Nucleus accumbens (tissue), 56 donors: Measurements from ENCODE around the gene GAL3ST2.
"Not testable (repeated sequence)": the region's sequence is repeated elsewhere in the genome, so short reads cannot be mapped to it uniquely, and the experiment has no call there.

Experiments used
- DNase-seq, 56 donors: peaks; one replicate each; lab custom pipeline; 2025; lab: John Stamatoyannopoulos, UW

The GAL3ST2 gene

DNA sequence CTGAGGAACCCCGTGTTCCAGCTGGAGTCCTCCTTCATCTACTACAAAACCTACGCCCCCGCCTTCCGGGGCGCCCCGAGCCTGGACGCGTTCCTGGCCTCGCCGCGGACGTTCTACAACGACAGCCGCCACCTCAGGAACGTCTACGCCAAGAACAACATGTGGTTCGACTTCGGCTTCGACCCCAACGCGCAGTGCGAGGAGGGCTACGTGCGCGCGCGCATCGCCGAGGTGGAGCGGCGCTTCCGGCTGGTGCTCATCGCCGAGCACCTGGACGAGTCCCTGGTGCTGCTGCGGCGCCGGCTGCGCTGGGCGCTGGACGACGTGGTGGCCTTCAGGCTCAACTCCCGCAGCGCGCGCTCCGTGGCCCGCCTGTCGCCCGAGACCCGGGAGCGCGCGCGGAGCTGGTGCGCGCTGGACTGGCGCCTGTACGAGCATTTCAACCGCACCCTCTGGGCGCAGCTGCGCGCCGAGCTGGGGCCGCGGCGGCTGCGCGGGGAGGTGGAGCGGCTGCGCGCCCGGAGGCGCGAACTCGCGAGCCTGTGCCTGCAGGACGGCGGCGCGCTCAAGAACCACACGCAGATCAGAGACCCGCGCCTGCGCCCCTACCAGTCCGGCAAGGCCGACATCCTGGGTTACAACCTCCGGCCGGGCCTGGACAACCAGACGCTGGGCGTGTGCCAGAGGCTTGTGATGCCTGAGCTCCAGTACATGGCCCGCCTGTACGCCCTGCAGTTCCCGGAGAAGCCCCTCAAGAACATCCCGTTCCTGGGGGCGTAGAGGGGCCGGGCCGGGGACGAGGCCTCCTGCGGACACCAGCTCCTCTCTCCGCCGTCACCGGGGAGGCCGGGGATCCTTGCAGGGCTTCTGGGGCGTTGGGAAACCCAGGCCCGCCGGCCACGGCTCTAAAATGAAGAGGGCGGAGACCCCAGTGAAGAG, 27.0 kb downstream of the GAL3ST2 start:
- DNase-seq: peak in 39 of 56 donors; percentile 21 to 82 (median 62)

DNA sequence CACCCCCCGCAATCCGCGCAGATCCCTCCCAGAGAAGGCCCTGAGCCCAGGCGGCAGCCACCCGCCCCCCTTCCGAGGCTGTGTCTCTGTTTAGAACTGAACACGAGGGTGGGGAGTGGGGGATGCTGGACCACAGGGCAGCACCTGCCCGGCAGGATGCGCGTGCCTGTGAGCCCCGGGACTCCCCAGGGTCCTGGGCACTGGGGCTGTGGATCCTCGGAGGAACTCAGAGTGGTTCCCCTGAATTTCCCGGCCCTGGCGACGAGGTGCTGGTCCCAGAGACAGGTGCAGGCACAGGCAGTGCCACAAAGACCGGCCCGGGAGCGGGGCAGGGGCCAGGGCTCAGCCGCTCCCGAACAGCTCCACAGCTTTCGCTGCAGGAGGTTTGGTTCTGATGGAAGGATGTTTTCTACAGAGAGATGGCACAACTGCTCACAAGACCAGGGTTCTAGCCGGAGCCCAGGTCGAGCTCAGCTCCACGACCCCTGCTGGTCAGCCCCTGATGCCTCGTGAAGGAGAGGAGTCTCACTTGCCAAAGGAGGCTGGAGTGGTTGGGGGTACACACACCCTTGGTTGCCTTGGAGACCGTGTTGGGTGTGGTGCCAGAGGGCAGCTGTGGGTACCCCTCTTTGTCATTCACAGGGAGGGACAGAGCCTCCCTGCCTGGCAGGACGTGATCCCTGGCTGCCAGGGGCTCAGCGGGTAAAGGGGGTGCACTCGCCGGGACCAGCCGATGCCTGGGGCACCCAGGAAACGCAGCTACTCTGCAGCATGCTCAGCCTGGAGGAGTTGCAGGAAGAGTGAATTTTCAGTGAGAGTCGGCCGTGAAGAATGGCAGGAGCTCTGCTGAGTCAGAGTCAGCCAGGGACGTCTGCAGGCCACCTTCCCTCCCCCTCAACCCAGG, 28.0 kb downstream of the GAL3ST2 start:
- DNase-seq: peak in 1 of 56 donors; percentile 17

DNA sequence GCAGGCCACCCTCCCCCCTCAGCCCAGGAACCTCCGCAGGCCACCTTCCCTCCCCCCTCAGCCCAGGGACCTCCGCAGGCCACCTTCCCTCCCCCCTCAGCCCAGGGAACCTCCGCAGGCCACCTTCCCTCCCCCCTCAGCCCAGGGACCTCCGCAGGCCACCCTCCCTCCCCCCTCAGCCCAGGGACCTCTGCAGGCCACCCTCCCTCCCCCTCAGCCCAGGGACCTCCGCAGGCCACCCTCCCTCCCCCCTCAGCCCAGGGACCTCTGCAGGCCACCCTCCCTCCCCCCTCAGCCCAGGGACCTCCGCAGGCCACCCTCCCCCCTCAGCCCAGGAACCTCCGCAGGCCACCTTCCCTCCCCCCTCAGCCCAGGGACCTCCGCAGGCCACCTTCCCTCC, 29.6 kb downstream of the GAL3ST2 start:
- DNase-seq: not testable (repeated sequence)

DNA sequence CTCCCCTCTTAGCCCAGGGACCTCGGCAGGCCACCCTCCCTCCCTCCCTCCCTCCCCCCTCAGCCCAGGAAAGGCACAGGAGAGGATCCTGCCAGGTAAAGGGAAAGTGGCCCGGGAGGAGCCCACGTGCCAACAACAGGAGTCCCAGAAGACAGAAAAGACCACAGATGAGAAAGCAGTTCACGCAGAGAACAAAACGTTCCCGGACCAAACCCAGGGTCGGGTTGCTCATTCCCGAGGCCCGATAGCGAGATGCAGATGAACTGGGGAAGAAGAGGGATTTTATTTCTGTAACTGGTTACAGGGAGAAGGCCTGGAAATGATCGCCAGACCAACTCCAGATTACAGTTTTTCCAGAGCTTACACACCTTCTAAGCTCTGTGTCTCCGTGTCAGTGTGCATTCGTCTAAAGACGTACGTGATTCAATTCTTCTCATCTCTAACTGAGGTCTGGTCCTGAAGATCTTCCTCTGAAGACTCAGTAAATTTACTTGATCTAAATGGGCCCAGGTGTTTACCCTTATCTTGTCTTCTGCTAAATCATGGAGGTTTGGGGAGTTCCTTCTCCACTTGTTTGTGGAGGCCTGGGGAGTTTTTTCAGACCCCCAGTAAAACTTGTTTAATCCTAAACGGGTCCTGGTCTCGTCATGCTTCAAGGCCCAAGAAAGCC, 31.6 kb downstream of the GAL3ST2 start:
- DNase-seq: no peak

DNA sequence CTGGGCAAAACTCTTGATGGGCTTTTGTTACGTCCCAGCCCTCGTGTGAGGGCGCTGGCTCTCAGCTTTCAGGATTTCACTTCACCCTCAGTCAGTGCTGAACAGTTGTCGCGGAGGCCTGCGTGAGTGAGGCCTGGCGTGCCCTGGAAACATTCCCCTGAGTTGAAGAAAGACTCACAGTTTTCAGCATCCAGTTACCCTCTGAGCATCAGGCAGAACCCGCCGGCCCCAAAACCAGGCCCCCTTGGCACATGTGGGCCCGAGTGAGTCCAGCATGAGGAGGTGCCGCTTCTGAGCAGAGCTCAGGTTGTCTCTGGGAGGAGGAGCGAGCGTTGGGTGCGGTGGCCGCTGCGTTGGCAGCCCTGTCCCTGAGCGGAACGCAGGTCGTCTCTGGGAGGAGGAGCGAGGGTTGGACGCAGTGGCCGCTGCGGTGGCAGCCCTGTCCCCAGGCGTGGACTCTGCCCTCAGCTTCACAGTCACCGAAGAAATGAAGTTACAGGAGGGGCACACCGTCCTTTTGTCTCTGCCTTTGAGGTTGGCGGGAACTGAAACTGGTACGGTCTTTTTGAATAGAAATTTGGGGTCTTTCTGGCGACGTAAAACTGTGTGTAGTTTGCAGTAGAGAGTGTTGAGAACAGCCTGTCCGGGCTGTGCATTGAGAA, 32.2 kb downstream of the GAL3ST2 start, which contains the start of gene NEU4:
NEU4 (plus strand) TSS at position 473 of the 662 bp plus-strand sequence. CDS start 5,292 bp downstream, outside the sequence.
- peak in 2 of 56 donors; percentile 5 to 30 for DNase-seq

DNA sequence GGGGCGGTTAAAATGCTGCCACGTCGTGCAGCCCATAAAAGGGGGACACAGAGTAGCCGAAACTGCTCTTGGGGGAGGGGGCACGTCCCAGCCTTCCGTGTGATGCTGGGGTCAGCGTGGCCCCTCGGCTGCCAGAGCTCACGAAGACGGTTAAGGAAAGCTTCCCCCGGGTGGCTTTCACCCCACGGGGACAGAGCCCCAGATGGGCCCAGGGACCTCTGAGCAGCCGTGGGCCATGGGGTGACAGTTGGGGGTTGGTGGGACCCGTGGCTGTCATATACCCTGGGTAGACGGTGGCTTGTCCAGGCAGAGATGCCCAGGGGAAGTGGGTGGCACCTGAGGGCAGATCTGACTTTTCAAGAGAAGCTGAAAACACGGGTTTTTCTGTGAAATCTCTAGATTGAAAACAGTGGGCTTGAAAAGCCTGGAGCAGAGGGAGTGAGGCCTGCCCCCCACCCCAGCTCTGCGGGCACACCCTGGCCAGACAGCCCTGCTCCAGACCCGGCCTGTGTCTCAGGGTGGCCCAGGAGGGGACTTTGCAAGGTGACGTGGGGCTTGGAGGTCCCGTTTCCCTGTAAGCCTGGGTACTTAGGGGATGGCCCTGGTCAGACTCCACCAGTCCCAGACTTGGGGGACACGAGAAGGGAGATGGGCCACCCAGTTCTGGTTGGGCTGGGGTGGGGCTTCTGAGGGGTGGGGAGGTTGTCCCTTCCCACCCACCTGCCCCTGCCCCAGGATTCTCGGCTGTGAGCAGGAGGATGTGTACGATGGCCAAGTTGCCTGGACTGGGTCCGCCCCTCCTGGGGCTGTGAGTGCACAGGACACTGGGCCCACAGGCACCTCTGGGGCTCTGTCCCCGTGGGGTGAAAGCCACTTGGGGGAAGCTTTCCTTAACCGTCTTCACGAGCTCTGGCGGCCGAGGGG, 33.0 kb downstream of the GAL3ST2 start:
- DNase-seq: no peak

DNA sequence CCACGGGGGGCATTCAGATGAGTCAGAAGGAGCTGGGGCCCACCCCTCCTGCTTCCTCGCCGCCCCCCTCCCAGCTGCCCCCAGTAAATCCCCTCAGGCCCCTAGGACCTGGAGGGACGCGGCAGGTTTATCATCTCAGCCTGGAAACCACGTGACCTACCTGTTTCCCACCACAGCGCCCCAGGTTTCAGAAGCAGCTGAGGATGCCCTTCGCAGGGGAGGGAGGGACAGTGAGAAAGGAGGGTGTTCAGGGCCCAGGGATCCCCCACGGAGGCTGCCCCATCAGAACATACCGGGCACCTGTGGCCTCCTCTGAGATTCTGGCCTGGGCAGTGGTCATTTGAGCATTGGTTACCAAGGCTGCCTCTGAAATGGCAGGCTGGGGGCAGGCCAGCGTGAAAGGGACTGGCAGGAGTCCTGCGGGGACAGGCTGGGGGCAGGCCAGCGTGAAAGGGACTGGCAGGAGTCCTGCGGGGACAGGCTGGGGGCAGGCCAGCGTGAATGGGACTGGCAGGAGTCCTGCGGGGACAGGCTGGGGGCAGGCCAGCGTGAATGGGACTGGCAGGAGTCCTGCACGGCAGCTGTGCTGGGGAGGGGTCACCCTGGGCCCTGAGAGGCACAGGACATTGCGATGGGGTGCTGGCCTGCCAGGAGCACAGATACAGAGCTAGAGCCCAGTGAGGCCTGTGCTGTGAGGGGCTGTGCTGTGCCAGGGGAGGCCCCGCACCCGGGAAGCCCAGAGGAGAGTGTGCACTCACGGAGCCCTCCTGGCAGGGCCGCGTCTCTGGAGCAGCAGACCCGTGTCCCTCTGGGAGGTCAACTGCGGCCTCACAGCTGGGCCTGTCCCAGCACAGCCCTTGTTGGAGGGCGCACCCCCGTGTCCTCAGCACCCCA, 33.9 kb downstream of the GAL3ST2 start:
- DNase-seq: peak in 49 of 56 donors; percentile 21 to 88 (median 69)

DNA sequence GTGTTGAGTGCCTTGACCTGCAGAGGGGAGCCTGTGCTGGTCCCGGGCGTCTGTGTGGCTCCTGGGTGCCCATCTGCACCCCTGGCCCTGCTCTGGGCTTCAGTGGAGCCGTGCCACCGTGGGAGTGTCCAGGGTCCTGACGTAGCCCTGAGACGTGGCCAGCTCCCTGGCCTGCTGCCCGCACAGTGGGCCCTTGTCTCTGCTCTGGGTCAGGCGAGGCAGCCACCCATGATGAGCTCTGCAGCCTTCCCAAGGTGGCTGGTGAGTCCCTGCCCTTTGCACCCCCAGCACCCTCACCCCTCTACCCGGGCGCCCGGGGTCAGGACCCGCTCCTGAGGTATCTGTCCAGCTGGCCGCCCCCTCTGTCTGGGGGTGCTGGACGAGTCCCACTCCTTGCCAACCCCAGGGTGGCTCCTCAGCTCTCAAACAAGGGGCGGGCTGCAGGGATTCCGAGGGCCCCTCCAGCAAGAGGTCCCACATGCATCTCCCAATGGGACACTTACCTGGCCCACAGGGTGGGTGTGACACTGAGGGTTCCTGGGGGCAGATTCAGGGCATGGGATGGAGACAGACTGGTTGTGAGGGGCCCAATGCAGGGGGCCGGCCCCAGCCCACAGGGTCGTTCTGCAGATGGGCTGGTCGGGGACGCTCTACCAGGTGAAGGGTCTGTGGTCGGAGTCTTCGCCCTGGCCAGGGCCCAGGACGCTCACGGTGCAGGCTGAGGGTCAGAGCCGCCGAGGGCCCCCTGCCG, 34.8 kb downstream of the GAL3ST2 start:
- peak in 47 of 56 donors; percentile 34 to 84 (median 66) for DNase-seq

DNA sequence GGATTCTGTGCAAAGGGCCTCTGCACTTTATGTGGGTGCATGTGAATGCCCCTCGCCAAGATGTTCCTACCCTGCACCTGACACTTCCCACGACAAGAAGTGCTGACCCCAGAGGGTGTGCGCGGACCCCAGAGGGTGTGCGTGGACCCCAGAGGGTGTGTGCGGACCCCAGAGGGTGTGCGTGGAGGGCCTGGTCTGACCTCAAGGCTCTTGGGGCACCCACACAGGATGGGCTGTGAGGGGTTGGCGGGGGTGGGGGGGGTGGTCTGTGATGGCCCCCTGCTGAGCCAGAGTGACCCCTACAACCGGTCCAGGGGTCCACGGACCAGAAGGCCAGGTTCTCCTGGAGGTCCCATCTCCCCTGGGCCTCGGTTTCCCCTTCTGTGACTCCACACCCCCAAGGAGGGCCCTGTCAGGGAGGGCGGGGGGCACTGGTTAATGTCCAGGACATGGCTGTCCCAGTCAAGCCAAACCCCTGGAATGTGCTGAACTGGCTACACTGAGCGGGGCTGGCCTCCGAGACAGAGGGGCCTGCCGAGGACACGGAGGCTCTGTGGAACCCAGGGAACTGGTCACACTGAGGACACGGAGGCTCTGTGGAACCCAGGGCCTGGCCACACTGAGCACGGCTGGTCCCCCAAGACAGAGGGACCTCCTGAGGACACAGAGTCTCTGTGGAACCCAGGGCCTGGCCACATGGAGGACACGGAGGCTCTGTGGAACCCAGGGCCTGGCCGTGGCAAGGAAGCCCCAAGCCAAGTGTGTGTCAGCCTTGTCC, 35.5 kb downstream of the GAL3ST2 start:
- DNase-seq: peak in 1 of 56 donors; percentile 66

DNA sequence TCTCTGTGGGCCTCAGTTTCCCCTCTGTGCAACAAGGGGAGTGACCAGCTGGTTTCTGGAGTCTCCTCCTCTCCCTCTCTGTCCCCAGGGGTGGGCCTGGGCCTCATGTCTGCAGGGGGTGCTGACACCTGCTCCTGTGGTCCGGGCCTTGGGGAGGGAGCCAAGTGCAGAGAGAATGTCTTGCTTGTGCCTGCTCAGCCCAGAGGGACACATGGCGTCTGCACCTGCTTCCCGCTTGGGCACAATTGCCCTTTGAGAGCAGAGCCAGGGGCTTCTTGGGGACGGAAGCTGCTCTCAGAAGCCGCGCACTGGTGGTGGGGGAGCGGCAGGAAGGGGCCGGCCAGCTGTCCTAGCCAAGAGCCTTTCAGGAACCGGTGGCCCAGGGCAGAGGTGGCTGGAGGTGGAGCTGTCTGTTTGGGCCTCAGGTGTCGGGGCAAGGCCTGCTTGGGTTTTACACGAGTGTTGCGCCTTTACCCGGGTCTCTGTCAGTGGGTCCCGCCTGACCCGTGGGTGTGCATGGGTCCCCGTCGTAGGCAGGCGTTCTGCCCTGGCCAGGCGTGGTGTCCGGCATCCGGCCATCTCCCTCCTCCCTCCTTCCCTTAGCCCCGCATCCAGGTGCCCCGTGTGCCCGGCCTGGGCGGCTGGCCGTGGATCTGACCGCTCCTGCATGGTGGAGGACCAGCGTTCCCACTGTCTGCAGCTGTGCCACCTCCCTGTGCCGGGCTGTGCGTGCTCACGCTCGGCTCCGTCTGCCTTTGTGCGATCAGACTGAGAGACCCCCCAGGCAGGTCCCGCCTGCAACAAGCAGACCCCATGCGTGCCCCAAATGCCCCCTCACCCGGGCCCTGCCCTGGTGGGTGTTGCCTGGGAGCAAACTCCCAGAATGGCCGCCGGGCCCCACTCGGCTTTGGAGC, 36.4 kb downstream of the GAL3ST2 start:
- DNase-seq: peak in 33 of 56 donors; percentile 20 to 76 (median 49)

DNA sequence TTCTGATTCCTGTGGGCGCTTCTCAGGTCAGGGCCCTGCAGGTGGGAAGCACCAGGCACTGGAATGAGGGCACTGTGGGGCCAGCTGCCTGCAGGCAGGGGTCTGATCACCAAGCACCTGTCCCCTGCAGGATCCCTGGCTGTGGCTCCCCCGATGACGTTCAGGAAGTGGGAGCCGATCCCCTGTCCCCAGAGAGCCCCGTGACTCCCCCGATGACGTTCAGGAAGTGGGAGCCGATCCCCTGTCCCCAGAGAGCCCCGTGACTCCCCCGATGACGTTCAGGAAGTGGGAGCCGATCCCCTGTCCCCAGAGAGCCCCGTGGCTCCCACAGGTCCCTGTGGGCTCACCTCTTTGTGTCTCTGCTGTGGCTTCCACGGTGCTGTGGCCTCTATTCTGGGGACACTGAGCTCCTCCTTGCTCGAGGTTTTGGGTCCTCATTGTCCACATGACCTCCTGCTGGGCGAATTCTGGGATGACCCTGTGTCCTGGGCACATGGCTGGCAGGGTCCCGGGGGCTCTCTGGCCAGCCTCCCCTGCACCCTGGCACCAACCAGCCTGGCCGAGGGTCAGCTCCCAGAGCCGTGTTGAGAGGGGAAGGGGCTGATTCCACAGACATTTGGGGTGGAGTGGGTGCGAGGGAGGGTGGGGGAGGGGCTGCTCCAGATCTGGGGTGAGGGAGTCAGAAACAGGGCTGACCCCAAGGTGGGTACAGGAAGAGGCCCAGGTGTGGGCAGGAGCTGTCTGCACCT, 37.2 kb downstream of the GAL3ST2 start:
- no peak for DNase-seq

DNA sequence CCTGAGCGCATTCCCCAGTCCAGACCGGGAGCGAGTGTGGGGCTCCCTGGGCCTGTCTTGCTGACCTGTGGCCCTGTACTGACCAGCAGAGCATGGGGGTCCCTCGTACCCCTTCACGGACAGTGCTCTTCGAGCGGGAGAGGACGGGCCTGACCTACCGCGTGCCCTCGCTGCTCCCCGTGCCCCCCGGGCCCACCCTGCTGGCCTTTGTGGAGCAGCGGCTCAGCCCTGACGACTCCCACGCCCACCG, 37.7 kb downstream of the GAL3ST2 start:
- DNase-seq: no peak

DNA sequence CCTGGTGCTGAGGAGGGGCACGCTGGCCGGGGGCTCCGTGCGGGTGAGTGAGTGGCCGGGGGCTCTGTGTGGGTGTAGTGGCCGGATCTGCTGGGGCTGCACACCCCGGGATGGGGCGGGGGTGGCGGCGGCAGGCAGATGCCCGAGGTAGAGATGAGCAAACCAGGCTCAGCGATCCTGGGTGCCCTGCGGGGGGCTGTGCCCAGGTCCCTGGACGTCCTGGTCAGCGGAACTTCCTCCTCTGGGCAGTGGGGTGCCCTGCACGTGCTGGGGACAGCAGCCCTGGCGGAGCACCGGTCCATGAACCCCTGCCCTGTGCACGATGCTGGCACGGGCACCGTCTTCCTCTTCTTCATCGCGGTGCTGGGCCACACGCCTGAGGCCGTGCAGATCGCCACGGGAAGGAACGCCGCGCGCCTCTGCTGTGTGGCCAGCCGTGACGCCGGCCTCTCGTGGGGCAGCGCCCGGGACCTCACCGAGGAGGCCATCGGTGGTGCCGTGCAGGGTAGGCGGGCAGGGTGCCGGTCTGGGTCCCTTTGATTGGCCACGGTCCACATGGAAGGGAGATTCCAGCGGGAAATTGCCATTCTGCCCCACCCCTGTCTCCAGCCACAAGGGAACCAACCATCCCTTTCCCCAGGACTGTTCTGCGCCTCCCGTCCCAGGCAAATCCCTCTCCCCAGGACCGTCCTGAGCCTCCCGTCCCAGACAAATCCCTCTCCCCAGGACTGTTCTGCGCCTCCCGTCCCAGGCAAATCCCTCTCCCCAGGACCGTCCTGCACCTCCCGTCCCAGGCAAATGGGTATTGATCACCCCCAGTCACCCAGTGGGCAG, 38.2 kb downstream of the GAL3ST2 start:
- no peak for DNase-seq
